ENCODE measurements around the gene C17orf67.

C17orf67 gene

GRCh38 chr17:56803071-56803470 is 30.6 kb downstream of the C17orf67 start:
- DNase-seq, result no peak
- Mint-ChIP-seq H3K27me3 (no peaks in the 10 kb centered on the region), H3K27ac (no peak overlapping the region), H3K4me3 (no peak overlapping the region), H3K9me3 (no peaks in the 10 kb centered on the region), H3K4me1 (no peaks in the 10 kb centered on the region)
- ATAC-seq, result no peak

- Mint-ChIP-seq H3K9me3 (no peaks in the 10 kb centered on the region), H3K4me3 (no peak overlapping the region), H3K27me3 (no peaks in the 10 kb centered on the region), H3K4me1 (no peaks in the 10 kb centered on the region), H3K27ac (no peak overlapping the region)
- DNase-seq (no peak), ATAC-seq (no peak)
These were observed 32.1 kb downstream of the C17orf67 start for GRCh38 chr17:56801459-56802178.

- Mint-ChIP-seq H3K27me3 (no peaks in the 10 kb centered on the region), H3K4me1 (no peaks in the 10 kb centered on the region), H3K9me3 (no peaks in the 10 kb centered on the region), H3K4me3 (no peak overlapping the region), H3K27ac (peak overlapping the region in 1 of 2 donors; percentile 30)
- DNase-seq, result no peak
- ATAC-seq, result no peak
These were observed 34.8 kb downstream of the C17orf67 start for GRCh38 chr17:56798916-56799315.

GRCh38 chr17:56796536-56796935 is 37.2 kb downstream of the C17orf67 start:
- Mint-ChIP-seq H3K4me3 (no peak overlapping the region), H3K9me3 (peaks cover 7 to 13% of the 10 kb centered on the region in 2 donors), H3K27me3 (no peaks in the 10 kb centered on the region), H3K27ac (no peak overlapping the region), H3K4me1 (no peaks in the 10 kb centered on the region)
- ATAC-seq (no peak), DNase-seq (no peak)

GRCh38 chr17:56795221-56795865 is 38.4 kb downstream of the C17orf67 start:
- peaks cover 7 to 21% of the 10 kb centered on the region in 2 donors for H3K9me3 Mint-ChIP-seq
- no peaks in the 10 kb centered on the region for H3K4me1 Mint-ChIP-seq
- H3K27me3 Mint-ChIP-seq, result no peaks in the 10 kb centered on the region
- ATAC-seq, result no peak
- DNase-seq, result no peak
- no peak overlapping the region for H3K4me3 Mint-ChIP-seq
- H3K27ac Mint-ChIP-seq, result no peak overlapping the region

GRCh38 chr17:56793957-56794356 is 39.8 kb downstream of the C17orf67 start:
- peaks cover 3% of the 10 kb centered on the region for H3K4me1 Mint-ChIP-seq
- no peaks in the 10 kb centered on the region for H3K27me3 Mint-ChIP-seq
- H3K4me3 Mint-ChIP-seq, result no peak overlapping the region
- peaks cover 7 to 21% of the 10 kb centered on the region in 2 donors for H3K9me3 Mint-ChIP-seq
- DNase-seq, result no peak
- H3K27ac Mint-ChIP-seq, result no peak overlapping the region
- no peak for ATAC-seq

- H3K27me3 Mint-ChIP-seq, result no peaks in the 10 kb centered on the region
- ATAC-seq, result no peak
- peak overlapping the region in 1 of 2 donors; percentile 31 for H3K27ac Mint-ChIP-seq
- H3K4me1 Mint-ChIP-seq, result peaks cover 6% of the 10 kb centered on the region
- peaks cover 7 to 21% of the 10 kb centered on the region in 2 donors for H3K9me3 Mint-ChIP-seq
- DNase-seq, result no peak
- H3K4me3 Mint-ChIP-seq, result no peak overlapping the region
These were observed 40.2 kb downstream of the C17orf67 start for GRCh38 chr17:56793531-56793930.

DNA sequence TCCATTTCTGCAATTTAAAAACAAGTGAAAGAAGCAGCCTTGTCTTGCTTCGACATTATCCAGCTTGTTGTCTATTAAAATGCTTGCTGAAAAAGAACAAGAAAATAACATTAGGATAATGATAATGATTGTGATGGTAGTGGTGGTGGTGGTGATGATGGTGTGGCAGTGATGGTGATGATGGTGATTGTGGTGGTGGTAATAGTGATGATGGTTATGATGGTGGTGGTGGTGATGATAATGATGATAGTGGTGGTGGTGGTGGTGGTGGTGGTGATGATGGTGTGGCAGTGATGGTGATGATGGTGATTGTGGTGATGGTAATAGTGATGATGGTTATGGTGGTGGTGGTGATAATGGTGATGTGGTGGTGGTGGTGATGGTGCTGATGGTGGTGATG is 41.5 kb downstream of the C17orf67 start:
- H3K27ac Mint-ChIP-seq, result peak overlapping the region; percentile 67 to 81
- H3K4me3 Mint-ChIP-seq, result no peak overlapping the region
- peaks cover 15% of the 10 kb centered on the region for H3K4me1 Mint-ChIP-seq
- ATAC-seq (no peak), DNase-seq (no peak)
- no peaks in the 10 kb centered on the region for H3K27me3 Mint-ChIP-seq
- H3K9me3 Mint-ChIP-seq, result peaks cover 7 to 21% of the 10 kb centered on the region in 2 donors

GRCh38 chr17:56786989-56787482 is 46.7 kb downstream of the C17orf67 start:
- DNase-seq (peak; percentile 67 to 86), ATAC-seq (peak; percentile 100)
- peak overlapping the region; percentile 99 for H3K27ac Mint-ChIP-seq
- H3K4me3 Mint-ChIP-seq, result peak overlapping the region; percentile 75
- H3K9me3 Mint-ChIP-seq, result peaks cover under 1 to 10% of the 10 kb centered on the region in 2 donors
- H3K27me3 Mint-ChIP-seq, result peaks cover 1% of the 10 kb centered on the region
- peaks cover 51% of the 10 kb centered on the region for H3K4me1 Mint-ChIP-seq

DNA sequence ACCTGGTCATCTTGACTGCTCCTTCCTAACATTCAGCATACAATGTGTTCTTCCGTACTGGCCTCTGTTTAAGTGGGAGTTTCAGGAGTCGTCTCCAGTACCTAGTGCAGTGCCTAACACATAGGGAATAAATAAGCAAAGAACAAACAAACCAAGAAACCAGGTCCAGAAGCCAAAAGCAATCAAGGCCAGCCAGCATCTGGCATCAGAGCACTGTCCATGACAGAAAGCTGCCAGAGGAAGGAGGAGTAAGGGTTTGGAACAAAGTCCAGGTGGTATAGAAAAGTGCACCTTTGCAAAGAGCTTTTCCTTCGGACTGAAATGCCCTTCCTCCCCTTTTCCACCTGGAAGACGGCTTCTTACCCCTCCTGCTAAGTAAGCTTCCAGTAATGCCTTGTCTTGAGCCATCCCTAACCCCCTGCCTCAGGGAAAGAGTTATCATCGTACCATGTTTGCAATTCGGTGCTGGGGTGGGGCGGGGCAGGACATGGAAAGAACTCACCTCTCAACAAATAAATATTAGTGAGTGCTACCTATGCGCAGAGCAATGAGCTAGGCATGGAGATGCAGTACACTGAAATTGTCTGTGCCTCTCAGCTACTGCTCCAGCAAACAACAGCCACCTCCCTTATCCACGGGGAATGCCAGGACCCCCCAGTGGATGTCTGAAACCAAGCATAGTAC is 47.6 kb downstream of the C17orf67 start:
- Mint-ChIP-seq H3K9me3 (peaks cover 0 to 8% of the 10 kb centered on the region in 2 donors), H3K4me1 (peaks cover 54% of the 10 kb centered on the region), H3K4me3 (peak overlapping the region; percentile 75), H3K27me3 (peaks cover 7% of the 10 kb centered on the region), H3K27ac (peak overlapping the region; percentile 99)
- no peak for DNase-seq
- no peak for ATAC-seq

GRCh38 chr17:56785405-56785804 is 48.3 kb downstream of the C17orf67 start:
- Mint-ChIP-seq H3K27me3 (peaks cover 7% of the 10 kb centered on the region), H3K4me3 (peak overlapping the region; percentile 9 to 75), H3K4me1 (peaks cover 59% of the 10 kb centered on the region), H3K27ac (peak overlapping the region; percentile 99), H3K9me3 (peaks cover 0 to under 1% of the 10 kb centered on the region in 2 donors)
- DNase-seq, result no peak
- no peak for ATAC-seq

GRCh38 chr17:56782338-56782737 is 51.4 kb downstream of the C17orf67 start:
- ATAC-seq, result no peak
- H3K4me3 Mint-ChIP-seq, result no peak overlapping the region
- H3K27me3 Mint-ChIP-seq, result peaks cover 7% of the 10 kb centered on the region
- H3K4me1 Mint-ChIP-seq, result peaks cover 63% of the 10 kb centered on the region
- H3K27ac Mint-ChIP-seq, result no peak overlapping the region
- no peak for DNase-seq
- H3K9me3 Mint-ChIP-seq, result no peaks in the 10 kb centered on the region

DNA sequence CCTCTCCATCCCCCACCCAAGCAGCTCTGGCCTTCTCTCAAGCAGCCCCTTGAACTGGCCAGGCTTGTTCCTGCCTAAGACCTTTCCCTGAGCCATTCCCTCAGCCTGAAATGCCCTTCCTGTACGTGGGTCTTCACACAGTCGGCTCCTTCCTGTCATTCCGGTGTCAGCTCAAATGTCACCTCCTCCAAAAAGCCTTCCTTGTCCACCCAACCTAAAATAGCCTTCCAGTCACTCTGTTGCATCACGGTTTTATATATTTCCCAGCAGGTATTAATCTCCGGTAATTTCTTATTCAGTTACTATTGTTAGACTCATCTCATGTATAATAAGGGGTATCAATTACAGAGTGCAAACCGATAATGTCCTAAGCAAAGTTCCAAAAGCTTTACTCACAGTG is 51.8 kb downstream of the C17orf67 start:
- Mint-ChIP-seq H3K27ac (no peak overlapping the region), H3K9me3 (no peaks in the 10 kb centered on the region), H3K27me3 (peaks cover 7% of the 10 kb centered on the region), H3K4me1 (peaks cover 58% of the 10 kb centered on the region), H3K4me3 (no peak overlapping the region)
- DNase-seq, result no peak
- ATAC-seq, result no peak

GRCh38 chr17:56779898-56780777 is 53.6 kb downstream of the C17orf67 start:
- peak overlapping the region; percentile 83 to 90 for H3K4me3 Mint-ChIP-seq
- H3K4me1 Mint-ChIP-seq, result peaks cover 41% of the 10 kb centered on the region
- H3K27ac Mint-ChIP-seq, result peak overlapping the region; percentile 93 to 96
- ATAC-seq, result peak; percentile 95
- H3K9me3 Mint-ChIP-seq, result no peaks in the 10 kb centered on the region
- H3K27me3 Mint-ChIP-seq, result peaks cover 7% of the 10 kb centered on the region
- peak; percentile 88 to 93 for DNase-seq

- Mint-ChIP-seq H3K4me3 (peak overlapping the region; percentile 83 to 90), H3K27ac (peak overlapping the region in 1 of 2 donors; percentile 93), H3K4me1 (peaks cover 36% of the 10 kb centered on the region), H3K27me3 (peaks cover 7% of the 10 kb centered on the region), H3K9me3 (no peaks in the 10 kb centered on the region)
- DNase-seq (no peak), ATAC-seq (no peak)
These were observed 54.4 kb downstream of the C17orf67 start for GRCh38 chr17:56779322-56779721.
